ENCODE data around the gene KIF15. TPM values are rescaled to one million over a fixed set of nuclear protein-coding genes. Genes with fewer than 3 reads are reported as not detected.

KIF15 gene
- total RNA-seq, 4 donors from 2014 or later, result 0.44 to 1.7 (median 1.1) TPM

DNA sequence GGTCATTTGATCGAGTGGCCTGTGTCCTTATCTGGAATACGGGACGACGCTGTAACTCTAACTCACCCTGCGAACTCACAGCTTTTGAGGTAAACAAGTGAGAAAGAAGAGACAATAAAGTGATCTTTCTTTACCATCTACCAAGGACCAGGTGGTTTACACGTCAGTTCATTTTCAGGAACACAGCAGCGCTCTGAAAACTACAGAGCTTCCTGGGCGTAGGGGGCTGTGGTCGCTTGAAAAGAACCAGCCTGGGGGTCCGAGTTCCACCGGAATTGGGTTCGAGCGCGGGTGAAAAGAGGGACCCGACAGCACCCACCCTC is 532 bp upstream of the KIF15 start:
- DNase-seq (ENCODE audit: low spot score), result no peak
- ATAC-seq (ENCODE audit: low FRiP score), result no peak
- TF ChIP-seq, protein P1, sequence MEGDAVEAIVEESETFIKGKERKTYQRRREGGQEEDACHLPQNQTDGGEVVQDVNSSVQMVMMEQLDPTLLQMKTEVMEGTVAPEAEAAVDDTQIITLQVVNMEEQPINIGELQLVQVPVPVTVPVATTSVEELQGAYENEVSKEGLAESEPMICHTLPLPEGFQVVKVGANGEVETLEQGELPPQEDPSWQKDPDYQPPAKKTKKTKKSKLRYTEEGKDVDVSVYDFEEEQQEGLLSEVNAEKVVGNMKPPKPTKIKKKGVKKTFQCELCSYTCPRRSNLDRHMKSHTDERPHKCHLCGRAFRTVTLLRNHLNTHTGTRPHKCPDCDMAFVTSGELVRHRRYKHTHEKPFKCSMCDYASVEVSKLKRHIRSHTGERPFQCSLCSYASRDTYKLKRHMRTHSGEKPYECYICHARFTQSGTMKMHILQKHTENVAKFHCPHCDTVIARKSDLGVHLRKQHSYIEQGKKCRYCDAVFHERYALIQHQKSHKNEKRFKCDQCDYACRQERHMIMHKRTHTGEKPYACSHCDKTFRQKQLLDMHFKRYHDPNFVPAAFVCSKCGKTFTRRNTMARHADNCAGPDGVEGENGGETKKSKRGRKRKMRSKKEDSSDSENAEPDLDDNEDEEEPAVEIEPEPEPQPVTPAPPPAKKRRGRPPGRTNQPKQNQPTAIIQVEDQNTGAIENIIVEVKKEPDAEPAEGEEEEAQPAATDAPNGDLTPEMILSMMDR (IDR thresholded peaks at IDR 0.05), result no peak

DNA sequence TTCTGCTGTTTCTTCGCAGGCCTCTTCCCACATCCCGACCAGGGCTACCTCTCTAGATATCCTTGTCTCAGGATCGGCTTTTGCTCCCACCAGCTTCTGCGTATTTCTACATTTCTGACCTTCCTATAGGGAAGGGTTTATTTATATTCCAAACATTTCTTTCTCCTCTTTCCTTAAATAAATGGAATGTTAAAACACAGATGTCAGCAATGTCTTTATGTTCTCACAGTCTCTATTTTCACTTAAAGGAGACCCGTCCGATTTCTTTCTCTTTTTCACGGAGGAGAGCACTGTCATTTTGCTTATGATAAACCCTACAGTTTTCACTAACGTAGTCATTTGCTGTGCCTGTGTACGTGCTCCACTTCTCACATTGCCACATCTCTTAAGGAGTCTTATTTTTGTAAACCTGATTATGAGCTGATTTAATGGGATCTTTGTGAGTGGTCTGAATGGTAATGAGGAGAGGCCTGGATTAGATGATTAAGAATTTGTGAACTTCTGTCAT is 630 bp downstream of the KIF15 start:
- TF ChIP-seq, protein P1 (IDR thresholded peaks at IDR 0.05), result no peak
- ATAC-seq (ENCODE audit: low FRiP score) (no peak), DNase-seq (ENCODE audit: low spot score) (no peak)

DNA sequence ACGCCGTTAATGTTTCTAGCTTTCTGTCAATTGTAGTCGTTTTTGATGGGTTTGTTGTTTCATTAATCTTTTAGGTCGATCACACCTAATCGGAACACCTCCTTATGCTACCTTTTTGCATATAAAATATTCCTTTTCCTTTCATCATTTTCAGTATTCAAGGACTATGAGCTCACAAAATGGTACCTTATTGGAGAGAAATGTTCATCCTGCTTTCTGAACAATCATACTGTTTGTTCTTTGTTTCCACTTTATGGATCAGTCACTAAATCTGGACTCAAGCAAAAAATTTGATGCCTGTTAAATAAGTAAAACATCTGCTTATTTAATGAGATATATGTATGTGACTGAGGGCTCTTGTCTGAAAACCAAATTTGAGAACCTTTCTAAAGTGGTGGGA is 1.1 kb downstream of the KIF15 start:
- ATAC-seq (ENCODE audit: low FRiP score) (no peak), DNase-seq (ENCODE audit: low spot score) (no peak)
- TF ChIP-seq, protein P1 (IDR thresholded peaks at IDR 0.05), result no peak

DNA sequence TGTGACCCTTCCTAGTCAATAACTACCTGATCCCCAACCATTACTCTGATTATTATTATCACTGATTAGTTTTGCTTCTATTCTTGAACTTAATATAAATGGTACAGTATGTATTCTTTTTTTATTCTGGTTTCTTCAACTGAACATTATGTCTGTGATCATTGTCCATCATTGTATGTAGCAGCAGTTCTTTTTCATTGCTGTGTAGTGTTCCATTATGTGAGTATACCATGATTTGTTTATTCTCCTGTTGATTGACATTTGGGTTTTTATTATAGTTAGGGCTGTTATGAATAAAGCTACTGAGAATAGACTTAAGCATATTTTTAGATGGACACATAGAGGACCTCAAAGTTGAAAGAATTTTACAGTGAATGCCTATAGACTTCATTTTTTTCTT is 2.7 kb downstream of the KIF15 start:
- ATAC-seq (ENCODE audit: low FRiP score) (no peak), DNase-seq (ENCODE audit: low spot score) (no peak)
- TF ChIP-seq, protein P1 (IDR thresholded peaks at IDR 0.05), result no peak

DNA sequence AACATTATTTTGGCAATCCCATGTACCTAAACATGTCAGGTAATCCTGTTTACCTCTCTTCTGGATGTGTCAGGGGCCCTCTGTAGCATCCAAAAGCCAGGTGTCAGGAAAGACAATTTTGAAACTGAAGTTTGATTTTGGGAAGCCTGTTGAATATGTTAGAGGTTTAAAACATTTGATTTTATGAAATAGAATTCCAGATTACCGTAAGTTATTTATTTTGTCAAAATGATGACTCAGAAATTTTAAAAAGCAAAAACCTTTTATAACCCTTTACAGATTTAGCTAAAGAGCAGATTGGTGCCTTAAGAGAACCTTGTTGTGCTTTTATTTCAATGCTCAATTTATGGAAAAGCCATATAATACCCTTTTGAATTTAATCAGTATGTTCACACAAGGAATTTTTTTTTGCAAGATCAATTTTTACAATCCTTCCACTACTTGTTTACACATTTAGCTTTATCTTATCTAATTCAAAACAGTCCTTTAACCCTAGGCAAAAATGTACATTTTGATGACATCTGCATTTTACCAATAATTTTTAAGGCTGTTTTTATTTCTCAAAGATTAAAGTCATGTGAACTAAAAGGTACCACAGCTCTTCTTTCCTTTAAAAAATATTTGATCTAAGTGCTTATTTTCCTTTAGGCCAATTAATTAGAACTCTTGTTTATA is 10.0 kb downstream of the KIF15 start:
- TF ChIP-seq, protein P1 (IDR thresholded peaks at IDR 0.05), result no peak
- DNase-seq (ENCODE audit: low spot score) (no peak), ATAC-seq (ENCODE audit: low FRiP score) (no peak)

DNA sequence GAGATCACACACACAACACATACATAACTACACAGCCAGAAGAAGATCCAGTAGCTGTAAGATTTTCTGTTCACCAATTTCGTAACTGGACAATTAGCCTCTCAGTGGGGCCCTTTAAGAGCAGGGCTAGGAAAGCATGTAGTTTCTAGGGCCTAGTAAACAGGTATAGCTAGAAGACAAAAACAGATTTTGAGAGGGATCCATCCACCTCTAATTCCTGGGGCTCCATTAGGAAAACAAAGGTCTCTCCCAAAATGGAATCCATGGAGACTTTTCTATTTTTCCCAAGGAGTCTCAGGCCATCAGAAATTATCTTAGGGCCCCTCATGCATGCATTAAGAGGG is 10.5 kb downstream of the KIF15 start:
- ATAC-seq (ENCODE audit: low FRiP score) (no peak), DNase-seq (ENCODE audit: low spot score) (no peak)
- TF ChIP-seq, protein P1 (IDR thresholded peaks at IDR 0.05), result no peak

DNA sequence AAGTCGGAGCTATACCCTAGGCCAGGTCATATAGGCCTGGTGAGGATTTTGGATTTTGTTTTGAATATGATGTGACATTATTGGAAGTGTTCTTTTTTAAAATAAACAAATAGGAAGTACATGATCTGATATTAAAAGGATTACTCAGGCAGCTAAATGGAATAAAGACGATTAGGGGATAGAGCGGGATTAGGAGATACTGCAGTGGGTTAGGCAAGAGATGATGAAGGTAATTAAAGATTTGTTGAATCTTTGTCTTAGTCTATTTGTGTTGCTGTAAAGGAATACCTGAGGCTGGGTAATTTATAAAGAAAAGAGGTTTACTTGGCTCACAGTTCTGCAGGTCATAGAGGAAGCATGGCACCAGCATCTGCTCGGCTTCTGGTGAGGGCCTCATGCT is 21.3 kb downstream of the KIF15 start:
- DNase-seq (ENCODE audit: low spot score) (no peak), ATAC-seq (ENCODE audit: low FRiP score) (no peak)
- TF ChIP-seq, protein P1 (IDR thresholded peaks at IDR 0.05), result no peak
